ENCODE measurements around the gene GOLGA5.

Gene GOLGA5

GRCh38 chr14:92798811-92799210, 4.7 kb downstream of the GOLGA5 start:
- TF ChIP-seq GATA3 (IDR thresholded peaks at IDR 0.05; ENCODE audit: low read depth, low read length) (no peak), GATA2 (IDR thresholded peaks at IDR 0.05; ENCODE audit: low read depth, low read length) (no peak)

DNA sequence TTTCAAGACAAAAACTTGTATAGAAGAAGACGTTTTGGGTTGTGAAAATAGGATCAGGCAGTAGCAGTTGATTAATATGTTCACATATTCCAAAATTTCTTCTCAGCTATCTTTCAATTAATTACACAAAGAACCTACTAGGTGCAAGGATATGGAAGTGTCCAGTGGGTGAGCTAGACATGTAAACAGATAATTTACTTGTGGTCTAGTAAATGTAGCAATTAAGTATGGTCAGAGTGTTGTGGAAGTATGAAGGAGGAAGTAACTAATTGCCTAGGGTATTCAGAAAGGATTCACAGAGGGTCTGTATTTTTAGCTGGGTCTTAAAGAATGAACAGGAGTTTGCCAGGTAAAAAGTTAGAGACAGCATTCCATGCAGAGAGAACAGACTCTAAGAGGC, 5.9 kb downstream of the GOLGA5 start:
- TF ChIP-seq GATA3 (IDR thresholded peaks at IDR 0.05; ENCODE audit: low read depth, low read length), result no peak
- no peak for TF ChIP-seq GATA2 (IDR thresholded peaks at IDR 0.05; ENCODE audit: low read depth, low read length)

DNA sequence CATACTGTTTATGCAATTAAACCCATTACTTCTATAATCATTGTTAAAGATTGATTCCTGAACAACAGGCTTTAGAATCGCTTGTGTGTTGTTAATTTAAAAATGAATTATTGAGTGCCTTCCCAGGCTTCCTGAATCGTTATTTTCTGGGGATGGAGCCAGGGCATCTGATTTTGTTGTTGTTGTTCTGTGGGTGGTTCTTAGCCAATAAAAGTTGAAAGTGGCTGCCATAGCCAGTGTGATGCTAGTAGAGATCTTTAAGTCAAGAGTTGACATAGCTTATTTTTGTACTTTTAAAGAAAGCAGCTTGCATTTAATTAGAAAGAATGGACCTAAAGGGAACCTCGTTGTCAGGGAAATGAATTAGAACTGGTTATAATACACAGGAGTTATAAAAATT, 6.4 kb downstream of the GOLGA5 start:
- TF ChIP-seq GATA3 (IDR thresholded peaks at IDR 0.05; ENCODE audit: low read depth, low read length) (no peak), GATA2 (IDR thresholded peaks at IDR 0.05; ENCODE audit: low read depth, low read length) (no peak)

DNA sequence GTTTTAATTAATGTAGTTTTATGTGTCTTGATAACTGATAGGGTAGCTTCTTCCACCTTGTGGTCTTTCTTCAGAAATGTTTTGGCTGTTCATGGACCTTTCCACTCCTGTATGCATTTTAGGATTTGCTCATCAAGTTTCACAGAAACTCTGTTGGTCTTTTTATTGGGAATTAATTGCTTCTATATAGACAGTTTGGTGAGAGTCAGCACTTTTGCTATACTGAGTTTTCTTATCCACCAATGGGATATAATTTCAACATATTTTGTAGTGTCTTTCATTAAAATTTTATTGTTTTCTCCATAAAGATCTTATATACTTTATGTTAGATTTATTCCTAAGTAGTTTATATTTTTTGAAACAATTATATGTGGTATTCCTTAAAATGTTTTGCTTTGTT, 7.8 kb downstream of the GOLGA5 start:
- TF ChIP-seq GATA2 (IDR thresholded peaks at IDR 0.05; ENCODE audit: low read depth, low read length), result no peak
- TF ChIP-seq GATA3 (IDR thresholded peaks at IDR 0.05; ENCODE audit: low read depth, low read length), result no peak

GRCh38 chr14:92802678-92803077, 8.6 kb downstream of the GOLGA5 start:
- TF ChIP-seq GATA3 (IDR thresholded peaks at IDR 0.05; ENCODE audit: low read depth, low read length) (no peak), GATA2 (IDR thresholded peaks at IDR 0.05; ENCODE audit: low read depth, low read length) (no peak)

- TF ChIP-seq GATA2 (IDR thresholded peaks at IDR 0.05; ENCODE audit: low read depth, low read length), result no peak
- TF ChIP-seq GATA3 (IDR thresholded peaks at IDR 0.05; ENCODE audit: low read depth, low read length), result no peak
Observed at GRCh38 chr14:92813201-92813600, 19.1 kb downstream of the GOLGA5 start.

GRCh38 chr14:92819011-92819597, 25.0 kb downstream of the GOLGA5 start:
- TF ChIP-seq GATA3 (IDR thresholded peaks at IDR 0.05; ENCODE audit: low read depth, low read length), result no peak
- no peak for TF ChIP-seq GATA2 (IDR thresholded peaks at IDR 0.05; ENCODE audit: low read depth, low read length)

DNA sequence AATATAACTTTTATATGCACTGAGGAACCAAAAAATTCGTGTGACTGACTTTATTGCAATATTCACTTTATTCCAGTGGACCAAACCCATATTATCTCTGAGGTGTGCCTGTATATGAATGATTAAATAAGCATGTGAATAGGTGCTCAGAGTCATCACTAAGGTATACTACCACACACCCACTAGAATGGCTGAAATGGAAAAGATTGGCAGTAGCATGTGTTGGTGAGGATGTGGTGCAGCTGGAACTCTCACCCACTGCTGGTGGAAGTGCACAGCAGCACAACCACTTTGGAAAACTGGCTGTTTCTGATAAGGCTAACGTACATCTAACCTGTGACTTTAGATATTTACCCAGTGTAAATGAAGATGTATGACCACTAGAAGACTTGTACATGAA, 36.8 kb downstream of the GOLGA5 start:
- no peak for TF ChIP-seq GATA3 (IDR thresholded peaks at IDR 0.05; ENCODE audit: low read depth, low read length)
- TF ChIP-seq GATA2 (IDR thresholded peaks at IDR 0.05; ENCODE audit: low read depth, low read length), result no peak

GRCh38 chr14:92832137-92832700, 38.1 kb downstream of the GOLGA5 start:
- TF ChIP-seq GATA3 (IDR thresholded peaks at IDR 0.05; ENCODE audit: low read depth, low read length), result no peak
- no peak for TF ChIP-seq GATA2 (IDR thresholded peaks at IDR 0.05; ENCODE audit: low read depth, low read length)

DNA sequence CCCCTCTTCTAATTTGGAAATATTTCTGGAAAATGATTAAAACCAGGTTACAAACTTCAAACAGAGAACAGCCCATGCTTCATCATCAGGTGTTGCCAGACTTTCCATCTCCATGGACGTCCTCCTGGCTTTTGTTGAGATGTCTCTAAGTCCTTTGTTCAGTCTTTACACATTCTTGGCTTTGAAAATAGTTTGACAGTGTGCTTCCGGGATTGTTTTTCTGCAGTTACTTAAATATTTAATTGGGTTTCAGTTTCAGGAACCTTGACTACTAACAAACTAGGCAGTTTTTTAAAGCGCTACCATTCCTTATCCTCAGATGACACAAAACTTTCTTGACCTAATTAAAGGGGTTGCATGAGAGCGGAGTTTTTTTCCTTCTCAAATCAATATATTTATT, 47.8 kb downstream of the GOLGA5 start:
- TF ChIP-seq GATA2 (IDR thresholded peaks at IDR 0.05; ENCODE audit: low read depth, low read length) (no peak), GATA3 (IDR thresholded peaks at IDR 0.05; ENCODE audit: low read depth, low read length) (no peak)

DNA sequence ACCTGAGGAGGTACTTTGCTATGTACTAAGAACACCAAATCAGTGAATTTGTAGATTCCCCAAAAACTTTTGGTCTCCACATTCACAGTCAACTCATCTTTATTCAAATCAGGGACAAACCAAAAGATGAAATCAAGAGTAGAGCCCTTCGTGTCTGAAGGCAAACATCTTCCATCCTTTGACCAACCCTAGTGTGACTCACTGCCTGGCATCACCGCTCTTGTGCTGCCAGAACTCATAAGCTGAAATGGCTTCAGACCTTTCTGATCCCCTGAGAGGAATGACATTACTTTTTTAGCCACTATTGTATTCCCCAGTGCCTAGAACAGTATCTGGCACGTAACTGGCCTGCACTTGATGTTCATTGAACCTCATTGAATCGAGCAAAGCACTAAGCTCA, 50.1 kb downstream of the GOLGA5 start:
- TF ChIP-seq GATA2 (IDR thresholded peaks at IDR 0.05; ENCODE audit: low read depth, low read length) (no peak), GATA3 (IDR thresholded peaks at IDR 0.05; ENCODE audit: low read depth, low read length) (no peak)

DNA sequence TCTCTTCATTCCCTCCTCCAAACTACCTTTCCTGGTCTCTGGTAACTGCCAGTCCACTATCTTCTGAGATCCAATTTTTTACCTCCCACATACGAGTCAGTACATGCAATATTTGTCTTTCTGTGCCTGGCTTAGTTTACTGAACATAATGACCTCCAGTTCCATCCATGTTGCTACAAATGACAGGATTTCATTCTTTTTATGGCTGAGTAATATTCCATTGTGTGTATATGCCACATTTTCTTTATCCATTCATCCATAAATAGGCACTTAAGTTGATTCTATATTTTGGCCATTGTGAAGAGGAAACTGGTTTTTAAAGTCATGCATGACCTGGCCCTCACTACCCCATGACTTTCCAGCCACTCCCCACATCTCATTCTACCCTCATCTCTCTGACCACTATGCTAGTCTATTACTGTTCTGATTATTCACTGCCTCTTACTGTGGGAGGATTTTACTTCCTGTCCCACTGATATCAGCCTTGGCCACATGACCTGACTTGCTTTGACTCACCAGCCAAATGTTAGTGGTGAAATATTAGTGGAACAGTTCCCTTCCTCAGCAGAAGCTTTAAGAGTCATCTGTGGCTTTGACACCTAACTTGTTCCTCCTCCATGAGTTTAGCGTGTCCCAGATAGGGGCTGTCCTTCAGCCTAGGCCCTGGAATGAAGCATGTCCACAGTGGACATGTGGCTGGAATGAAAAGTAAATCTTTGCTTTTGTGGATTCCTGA, 52.2 kb downstream of the GOLGA5 start:
- TF ChIP-seq GATA3 (IDR thresholded peaks at IDR 0.05; ENCODE audit: low read depth, low read length), result no peak
- no peak for TF ChIP-seq GATA2 (IDR thresholded peaks at IDR 0.05; ENCODE audit: low read depth, low read length)

GRCh38 chr14:92847278-92847677, 53.2 kb downstream of the GOLGA5 start:
- no peak for TF ChIP-seq GATA3 (IDR thresholded peaks at IDR 0.05; ENCODE audit: low read depth, low read length)
- TF ChIP-seq GATA2 (IDR thresholded peaks at IDR 0.05; ENCODE audit: low read depth, low read length), result no peak

DNA sequence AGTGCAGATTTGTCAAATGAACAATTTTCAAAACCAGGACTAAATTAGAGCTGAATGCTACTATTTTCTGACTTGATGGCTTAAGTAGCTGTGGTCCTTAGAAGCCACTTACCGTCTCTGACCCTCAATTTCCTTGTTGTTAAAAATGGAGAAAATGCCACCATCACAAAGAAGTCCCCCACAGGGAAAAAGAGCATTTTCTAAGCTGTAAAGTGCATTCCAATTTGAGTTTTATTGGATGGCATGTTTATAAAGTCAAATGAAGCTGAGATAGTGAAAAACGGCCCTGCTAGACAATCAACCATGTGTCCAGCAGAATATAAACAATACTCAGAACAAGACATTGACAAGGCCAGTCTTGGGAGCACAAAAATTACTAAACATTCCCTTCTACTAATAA, 53.6 kb downstream of the GOLGA5 start:
- no peak for TF ChIP-seq GATA3 (IDR thresholded peaks at IDR 0.05; ENCODE audit: low read depth, low read length)
- no peak for TF ChIP-seq GATA2 (IDR thresholded peaks at IDR 0.05; ENCODE audit: low read depth, low read length)

GRCh38 chr14:92848887-92849286, 54.8 kb downstream of the GOLGA5 start:
- TF ChIP-seq GATA2 (IDR thresholded peaks at IDR 0.05; ENCODE audit: low read depth, low read length), result peak; percentile 25; the same call in 1 of the 2 replicates
- no peak for TF ChIP-seq GATA3 (IDR thresholded peaks at IDR 0.05; ENCODE audit: low read depth, low read length)
